Measurements from ENCODE around the gene OPN1SW.

GRCh38 chr7:128774029-128774689 lies 1.4 kb downstream of the OPN1SW start:
- TF ChIP-seq, protein P1, sequence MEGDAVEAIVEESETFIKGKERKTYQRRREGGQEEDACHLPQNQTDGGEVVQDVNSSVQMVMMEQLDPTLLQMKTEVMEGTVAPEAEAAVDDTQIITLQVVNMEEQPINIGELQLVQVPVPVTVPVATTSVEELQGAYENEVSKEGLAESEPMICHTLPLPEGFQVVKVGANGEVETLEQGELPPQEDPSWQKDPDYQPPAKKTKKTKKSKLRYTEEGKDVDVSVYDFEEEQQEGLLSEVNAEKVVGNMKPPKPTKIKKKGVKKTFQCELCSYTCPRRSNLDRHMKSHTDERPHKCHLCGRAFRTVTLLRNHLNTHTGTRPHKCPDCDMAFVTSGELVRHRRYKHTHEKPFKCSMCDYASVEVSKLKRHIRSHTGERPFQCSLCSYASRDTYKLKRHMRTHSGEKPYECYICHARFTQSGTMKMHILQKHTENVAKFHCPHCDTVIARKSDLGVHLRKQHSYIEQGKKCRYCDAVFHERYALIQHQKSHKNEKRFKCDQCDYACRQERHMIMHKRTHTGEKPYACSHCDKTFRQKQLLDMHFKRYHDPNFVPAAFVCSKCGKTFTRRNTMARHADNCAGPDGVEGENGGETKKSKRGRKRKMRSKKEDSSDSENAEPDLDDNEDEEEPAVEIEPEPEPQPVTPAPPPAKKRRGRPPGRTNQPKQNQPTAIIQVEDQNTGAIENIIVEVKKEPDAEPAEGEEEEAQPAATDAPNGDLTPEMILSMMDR (IDR thresholded peaks at IDR 0.05), result no peak
- TF ChIP-seq ZFX (IDR thresholded peaks at IDR 0.05; ENCODE audit: borderline replicate concordance), result no peak

Data from 22Rv1 (cell line).